Measurements from ENCODE around the gene LIPC. TPM values are rescaled to one million over a fixed set of nuclear protein-coding genes. Genes with fewer than 3 reads are reported as not detected.
"Not testable (repeated sequence)": the region's sequence is repeated elsewhere in the genome, so short reads cannot be mapped to it uniquely, and the experiment has no call there.

LIPC gene
- total RNA-seq, 2 experiments from 2014 or later = 0.61 to 1.2 TPM

- no peak overlapping the region for H3K4me3 Mint-ChIP-seq
- no peaks in the 10 kb centered on the region for H3K27me3 ChIP-seq (ENCODE audit: control insufficient read depth in 1 of 2, insufficient read depth in 2 of 2, low read length in 2 of 2)
- intact Hi-C loops (cut with DNase I, micrococcal nuclease) = no loop called here
- H3K4me1 ChIP-seq (ENCODE audit: insufficient read depth, low read length) = no peaks in the 10 kb centered on the region
- H3K9me3 ChIP-seq (ENCODE audit: control insufficient read depth in 1 of 2, insufficient read depth in 1 of 2, low read length in 2 of 2) = no peaks in the 10 kb centered on the region
- ChIA-PET POLR2A (no interaction called here), CTCF (interaction anchor here (1.0 kb wide), 1 partner anchor 13 kb away, joined by 3 read pairs; no protein-coding TSS in a partner anchor)
- no peak for TF ChIP-seq CTCF (IDR thresholded peaks at IDR 0.05)
- ATAC-seq (ENCODE audit: poor library complexity) (no peak), DNase-seq (no peak)
- no peak overlapping the region for H3K4me3 ChIP-seq (ENCODE audit: low read length)
- no peaks in the 10 kb centered on the region for H3K4me1 Mint-ChIP-seq (ENCODE audit: low read depth)
- H3K36me3 Mint-ChIP-seq (ENCODE audit: low read depth) = peaks cover 73% of the 10 kb centered on the region
- no peaks in the 10 kb centered on the region for H3K9me3 Mint-ChIP-seq
- peaks cover 29% of the 10 kb centered on the region for H3K36me3 ChIP-seq (ENCODE audit: insufficient read depth, low read length)
- no peaks in the 10 kb centered on the region for H3K27me3 Mint-ChIP-seq
- peak overlapping the region; percentile 16 for H3K27ac Mint-ChIP-seq
- H3K27ac ChIP-seq (ENCODE audit: low read depth in 1 of 2, low read length in 2 of 2) = no peak overlapping the region
Measured at GRCh38 chr15:58598829-58599210, 167.0 kb downstream of the LIPC start.

GRCh38 chr15:58602823-58603222 lies 171.0 kb downstream of the LIPC start:
- ChIA-PET POLR2A (no interaction called here), CTCF (no interaction called here)
- Histone ChIP-seq H3K27me3 (ENCODE audit: control insufficient read depth in 1 of 2, insufficient read depth in 2 of 2, low read length in 2 of 2) (no peaks in the 10 kb centered on the region), H3K36me3 (ENCODE audit: insufficient read depth, low read length) (peaks cover 17% of the 10 kb centered on the region), H3K4me3 (ENCODE audit: low read length) (no peak overlapping the region), H3K4me1 (ENCODE audit: insufficient read depth, low read length) (no peaks in the 10 kb centered on the region), H3K9me3 (ENCODE audit: control insufficient read depth in 1 of 2, insufficient read depth in 1 of 2, low read length in 2 of 2) (no peaks in the 10 kb centered on the region), H3K27ac (ENCODE audit: low read depth in 1 of 2, low read length in 2 of 2) (no peak overlapping the region)
- Mint-ChIP-seq H3K27me3 (no peaks in the 10 kb centered on the region), H3K36me3 (ENCODE audit: low read depth) (peaks cover 73% of the 10 kb centered on the region), H3K4me1 (ENCODE audit: low read depth) (peaks cover 5% of the 10 kb centered on the region), H3K9me3 (no peaks in the 10 kb centered on the region), H3K27ac (no peak overlapping the region), H3K4me3 (no peak overlapping the region)
- TF ChIP-seq CTCF (IDR thresholded peaks at IDR 0.05) = no peak
- intact Hi-C loops (cut with DNase I, micrococcal nuclease) = no loop called here
- DNase-seq = no peak
- no peak for ATAC-seq (ENCODE audit: poor library complexity)

- H3K36me3 ChIP-seq (ENCODE audit: insufficient read depth, low read length) = peaks cover 15% of the 10 kb centered on the region
- Mint-ChIP-seq H3K36me3 (ENCODE audit: low read depth) (peaks cover 76% of the 10 kb centered on the region), H3K4me1 (ENCODE audit: low read depth) (peaks cover 16% of the 10 kb centered on the region)
- H3K9me3 ChIP-seq (ENCODE audit: control insufficient read depth in 1 of 2, insufficient read depth in 1 of 2, low read length in 2 of 2); H3K9me3 Mint-ChIP-seq; H3K4me3 Mint-ChIP-seq; POLR2A ChIA-PET; H3K27me3 ChIP-seq (ENCODE audit: control insufficient read depth in 1 of 2, insufficient read depth in 2 of 2, low read length in 2 of 2); H3K27ac ChIP-seq (ENCODE audit: low read depth in 1 of 2, low read length in 2 of 2); H3K4me3 ChIP-seq (ENCODE audit: low read length); H3K27ac Mint-ChIP-seq; intact Hi-C loops (cut with DNase I, micrococcal nuclease); H3K27me3 Mint-ChIP-seq; H3K4me1 ChIP-seq (ENCODE audit: insufficient read depth, low read length); DNase-seq; ATAC-seq (ENCODE audit: poor library complexity): not testable (repeated sequence)
- CTCF ChIA-PET = interaction anchor here (1.0 kb wide), 1 partner anchor 42 kb away, joined by 3 read pairs; no protein-coding TSS in a partner anchor
Measured at GRCh38 chr15:58603927-58604326, 172.1 kb downstream of the LIPC start.

GRCh38 chr15:58604455-58604923 lies 172.7 kb downstream of the LIPC start:
- H3K4me3 Mint-ChIP-seq = no peak overlapping the region
- Histone ChIP-seq H3K27ac (ENCODE audit: low read depth in 1 of 2, low read length in 2 of 2) (no peak overlapping the region), H3K9me3 (ENCODE audit: control insufficient read depth in 1 of 2, insufficient read depth in 1 of 2, low read length in 2 of 2) (no peaks in the 10 kb centered on the region), H3K36me3 (ENCODE audit: insufficient read depth, low read length) (peaks cover 19% of the 10 kb centered on the region), H3K27me3 (ENCODE audit: control insufficient read depth in 1 of 2, insufficient read depth in 2 of 2, low read length in 2 of 2) (no peaks in the 10 kb centered on the region), H3K4me1 (ENCODE audit: insufficient read depth, low read length) (no peaks in the 10 kb centered on the region), H3K4me3 (ENCODE audit: low read length) (no peak overlapping the region)
- DNase-seq (no peak), ATAC-seq (ENCODE audit: poor library complexity) (no peak)
- POLR2A ChIA-PET = no interaction called here
- peaks cover 22% of the 10 kb centered on the region for H3K4me1 Mint-ChIP-seq (ENCODE audit: low read depth)
- no peak for TF ChIP-seq CTCF (IDR thresholded peaks at IDR 0.05)
- H3K9me3 Mint-ChIP-seq = no peaks in the 10 kb centered on the region
- no peaks in the 10 kb centered on the region for H3K27me3 Mint-ChIP-seq
- intact Hi-C loops (cut with DNase I, micrococcal nuclease) = no loop called here
- peaks cover 76% of the 10 kb centered on the region for H3K36me3 Mint-ChIP-seq (ENCODE audit: low read depth)
- H3K27ac Mint-ChIP-seq = no peak overlapping the region
- CTCF ChIA-PET = interaction anchor here (1.0 kb wide), 1 partner anchor 41 kb away, joined by 3 read pairs; no protein-coding TSS in a partner anchor
